Measurements from ENCODE around the gene PADI3.

GRCh38 chr1:17222557-17222956 is 26.3 kb upstream of the PADI3 start:
- TF ChIP-seq CTCF (IDR thresholded peaks at IDR 0.05): no peak
- no peak for TF ChIP-seq POLR2A (IDR thresholded peaks at IDR 0.05)
